Measurements from ENCODE around the gene FAM163B.

DNA sequence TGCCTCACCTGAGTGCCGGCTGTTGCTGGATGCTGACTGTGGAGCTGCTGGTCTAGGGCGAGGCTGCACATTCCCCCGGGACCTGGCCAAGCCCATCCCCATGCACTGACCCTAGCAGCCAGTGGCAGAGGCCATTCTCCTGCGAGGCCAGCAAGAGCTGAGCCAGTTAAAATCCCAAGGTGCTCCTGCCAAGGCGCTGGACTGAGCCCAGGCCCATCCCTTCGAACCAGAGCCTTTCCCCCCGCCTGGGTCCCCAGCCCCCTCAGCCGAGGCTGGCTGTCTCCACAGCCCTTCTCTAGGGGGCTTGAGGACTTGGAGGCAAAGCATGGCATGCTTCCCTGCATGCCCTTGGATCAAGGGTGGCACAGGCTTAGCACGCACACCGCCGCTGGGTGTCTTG, 73.1 kb downstream of the FAM163B start:
- TF ChIP-seq CTCF (conservative IDR thresholded peaks at IDR 0.05; ENCODE audit: low read depth in 2 of 2) (no peak), REST (IDR thresholded peaks at IDR 0.05; ENCODE audit: unreplicated experiment) (no peak), NANOG (IDR thresholded peaks at IDR 0.05; ENCODE audit: borderline replicate concordance) (no peak), EZH2 (IDR thresholded peaks at IDR 0.05; ENCODE audit: low read depth, unreplicated experiment) (no peak), EZH2phosphoT487 (IDR thresholded peaks at IDR 0.05; ENCODE audit: unreplicated experiment) (no peak), ETS1 (IDR thresholded peaks at IDR 0.05) (no peak), POLR2AphosphoS5 (IDR thresholded peaks at IDR 0.05; ENCODE audit: low read depth) (no peak), CREB1 (CRISPR knock-in tag; IDR thresholded peaks at IDR 0.05; ENCODE audit: low read depth) (no peak)
